GM19193 (cell line): ENCODE data around the gene ASIC4.

Source experiments
- POLR2A ChIP-seq: IDR thresholded peaks from 4 replicates; pipeline ENCODE4 v1.6.1; 2011; ENCODE audit not compliant: insufficient read depth, insufficient read length; ENCODE audit errors: extremely low read depth

Gene ASIC4

DNA sequence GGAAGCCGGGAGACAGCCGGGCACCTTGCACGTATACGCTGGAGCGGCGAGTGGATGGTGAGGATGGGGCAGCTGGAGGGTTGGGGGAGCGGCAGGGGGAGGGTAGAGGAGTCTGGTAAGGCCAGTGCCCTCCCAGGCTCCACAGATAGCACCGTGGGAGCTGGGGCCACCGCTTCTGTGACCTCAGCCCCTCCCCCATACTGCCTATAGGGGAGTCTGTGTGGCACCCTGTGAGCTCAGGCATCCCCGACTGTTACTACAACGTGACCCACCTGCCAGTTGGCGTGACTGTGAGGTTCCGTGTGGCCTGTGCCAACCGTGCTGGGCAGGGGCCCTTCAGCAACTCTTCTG, 25.5 kb upstream of the ASIC4 start:
- no peak for TF ChIP-seq POLR2A

- TF ChIP-seq POLR2A = no peak
Observed at GRCh38 chr2:219489315-219489714, 25.0 kb upstream of the ASIC4 start.

DNA sequence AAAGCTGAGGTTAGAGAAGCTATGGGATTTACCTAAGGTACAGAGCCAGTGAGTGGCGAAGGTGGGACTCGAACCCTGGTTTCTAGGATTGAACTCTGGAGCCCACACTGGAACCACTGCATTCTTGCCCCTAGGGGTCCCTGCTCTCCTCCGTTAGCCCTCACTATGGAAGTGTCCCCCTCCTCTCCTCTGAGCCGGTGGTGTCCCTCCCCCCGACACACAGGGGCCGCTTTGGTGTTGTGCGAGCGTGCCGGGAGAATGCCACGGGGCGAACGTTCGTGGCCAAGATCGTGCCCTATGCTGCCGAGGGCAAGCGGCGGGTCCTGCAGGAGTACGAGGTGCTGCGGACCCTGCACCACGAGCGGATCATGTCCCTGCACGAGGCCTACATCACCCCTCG, 24.1 kb upstream of the ASIC4 start:
- no peak for TF ChIP-seq POLR2A

GRCh38 chr2:219490600-219491130, 23.6 kb upstream of the ASIC4 start:
- no peak for TF ChIP-seq POLR2A

- TF ChIP-seq POLR2A = no peak
Observed at GRCh38 chr2:219491278-219491963, 22.9 kb upstream of the ASIC4 start.

- no peak for TF ChIP-seq POLR2A
Observed at GRCh38 chr2:219492575-219492974, 21.7 kb upstream of the ASIC4 start.

DNA sequence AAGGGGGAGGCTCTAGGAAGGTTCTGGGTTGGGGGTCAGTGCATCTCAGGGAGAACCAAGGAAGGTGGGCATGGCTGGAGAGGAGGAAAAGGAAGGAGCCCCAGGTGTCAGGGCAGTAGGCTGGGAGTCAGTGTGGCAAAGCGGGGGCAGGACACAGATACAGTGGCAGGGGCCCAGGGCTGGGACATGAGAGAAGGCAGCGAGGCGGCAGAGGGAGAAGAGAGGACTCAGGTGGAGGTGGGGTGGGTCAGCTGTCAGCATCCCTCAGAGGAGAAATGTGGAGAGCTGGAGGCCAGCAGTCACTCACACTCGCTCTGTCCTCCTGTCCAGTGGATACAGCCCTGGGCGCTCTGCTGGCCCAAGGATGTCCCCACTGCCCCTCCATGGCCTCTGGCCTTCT, 21.2 kb upstream of the ASIC4 start:
- TF ChIP-seq POLR2A = no peak

DNA sequence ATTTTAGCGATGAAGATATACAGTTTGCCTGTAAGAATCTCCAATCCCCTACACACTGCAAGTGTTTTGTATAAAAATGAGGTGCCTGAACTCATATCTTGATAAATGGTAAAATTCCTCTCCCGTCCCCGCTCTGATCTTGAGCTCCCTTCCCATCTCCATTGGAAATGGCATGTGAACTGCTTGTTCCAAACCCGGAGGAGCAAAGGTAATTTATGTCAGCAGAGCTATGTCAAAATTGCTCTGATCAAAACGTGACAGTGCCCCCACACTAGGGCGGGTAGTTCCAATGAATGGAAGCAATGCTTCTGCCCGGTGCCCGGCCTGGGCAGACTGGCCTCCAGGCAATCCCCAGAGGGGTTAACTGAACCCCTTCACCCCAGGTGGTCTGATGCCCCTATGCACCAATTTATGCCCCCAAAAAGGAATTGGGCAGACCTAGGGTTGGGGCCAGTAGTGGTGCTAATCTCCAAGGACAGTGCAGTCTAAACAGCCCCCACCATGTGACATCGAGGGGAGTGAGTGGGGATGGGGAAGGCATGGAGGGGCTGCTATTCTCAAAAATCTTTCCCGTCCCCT, 19.2 kb upstream of the ASIC4 start:
- no peak for TF ChIP-seq POLR2A

GRCh38 chr2:219495531-219496122, 18.7 kb upstream of the ASIC4 start:
- no peak for TF ChIP-seq POLR2A

DNA sequence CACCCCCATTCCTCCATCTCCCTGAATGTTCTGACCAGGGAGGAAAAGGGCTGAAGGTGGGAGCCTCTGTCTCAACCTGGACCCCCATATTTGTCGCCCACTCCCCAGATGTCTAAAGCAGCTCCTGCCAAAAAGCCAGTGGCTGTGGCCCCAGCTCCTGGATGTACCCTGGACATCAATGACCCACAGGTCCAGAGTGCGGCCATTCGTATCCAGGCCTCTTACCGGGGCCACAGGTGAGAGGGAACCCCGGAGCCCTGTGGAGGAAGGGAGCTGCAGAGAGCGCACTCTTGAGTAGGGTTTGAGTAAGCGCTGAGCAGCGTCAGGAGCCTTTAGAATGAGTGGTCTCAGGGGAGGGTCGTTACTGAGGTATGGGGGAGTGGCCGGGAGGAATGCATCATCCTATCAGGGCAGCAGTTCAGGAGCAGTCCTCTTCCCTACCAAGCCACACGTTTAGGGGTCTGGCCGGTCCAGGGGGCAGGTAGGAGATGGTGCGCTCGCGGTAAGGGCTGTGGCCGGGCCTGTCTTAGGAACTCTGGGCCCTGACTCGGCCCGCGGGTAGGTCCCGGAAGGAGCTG, 17.9 kb upstream of the ASIC4 start:
- no peak for TF ChIP-seq POLR2A

GRCh38 chr2:219496825-219497494, 17.3 kb upstream of the ASIC4 start:
- TF ChIP-seq POLR2A = no peak

DNA sequence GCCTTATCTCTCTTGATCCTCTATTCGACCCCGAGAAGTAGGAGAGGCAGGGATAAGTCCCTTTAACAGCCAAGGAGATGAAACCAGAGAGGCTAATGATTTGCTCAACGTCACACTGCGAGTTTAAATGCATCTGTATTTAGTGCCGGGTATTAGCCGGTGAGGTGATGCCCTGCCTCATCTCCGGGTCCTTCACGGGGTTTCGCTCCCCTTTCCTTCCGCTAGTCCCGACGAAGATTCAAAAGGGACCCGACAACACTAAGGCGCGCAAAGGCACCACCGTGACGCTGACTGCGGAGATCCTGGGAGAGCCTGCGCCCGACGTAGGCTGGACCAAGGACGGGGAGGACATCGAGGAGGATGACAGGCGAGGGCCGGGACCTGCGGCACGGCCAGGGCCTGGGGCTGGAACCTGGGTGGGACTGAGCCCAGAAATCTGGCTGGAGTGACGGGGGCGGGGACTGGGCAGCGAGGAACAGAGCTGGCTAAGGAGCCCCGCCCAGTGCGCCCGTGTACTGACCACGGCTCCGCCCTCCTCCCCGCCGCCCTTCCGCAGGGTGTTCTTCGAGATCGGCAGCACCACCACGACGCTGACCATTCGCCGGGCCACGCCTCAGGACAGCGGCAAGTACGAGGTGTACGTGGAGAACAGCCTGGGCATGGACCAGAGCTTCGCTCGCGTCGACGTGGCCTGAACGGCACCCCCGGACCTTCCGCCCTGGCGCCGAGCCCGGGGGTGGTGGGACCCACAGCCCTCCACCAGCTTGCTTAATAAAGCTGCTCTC, 16.6 kb upstream of the ASIC4 start:
- no peak for TF ChIP-seq POLR2A

- peak; percentile 89 for TF ChIP-seq POLR2A
Observed at GRCh38 chr2:219498280-219499057, 15.8 kb upstream of the ASIC4 start, which contains the start of gene GMPPA. GMPPA (plus strand) TSS chr2:219498891; CDS start chr2:219499976, 1,085 bp downstream.

- TF ChIP-seq POLR2A = no peak
Observed at GRCh38 chr2:219499058-219499307, 15.3 kb upstream of the ASIC4 start.
